KBM-7 (cell line): ENCODE data around the gene ZBTB7C.
A peak's percentile ranks its signal among the peaks of the same experiment; 100 is the strongest.

Source experiments
- DNase-seq: peaks from one replicate; pipeline ENCODE4 v3.0.0-alpha.2; 2015
- in situ Hi-C: fragments of 300-500 bp; cut with MboI; formaldehyde crosslinking; loops from 2 replicates; pipeline ENCODE4 v1.14.3; 2020; ENCODE audit warnings: low sequenced_read_pairs, low pct_unique_long_range_greater_than_20kb, mixed read lengths

Gene ZBTB7C

GRCh38 chr18:48049757-48050156 lies 359.4 kb downstream of the ZBTB7C start:
- in situ Hi-C loops: no loop called here
- DNase-seq: no peak

- DNase-seq: no peak
- in situ Hi-C loops: no loop called here
These were observed 360.9 kb downstream of the ZBTB7C start for GRCh38 chr18:48048251-48048650.

GRCh38 chr18:48046843-48047242 lies 362.3 kb downstream of the ZBTB7C start:
- in situ Hi-C loops: no loop called here
- no peak for DNase-seq

DNA sequence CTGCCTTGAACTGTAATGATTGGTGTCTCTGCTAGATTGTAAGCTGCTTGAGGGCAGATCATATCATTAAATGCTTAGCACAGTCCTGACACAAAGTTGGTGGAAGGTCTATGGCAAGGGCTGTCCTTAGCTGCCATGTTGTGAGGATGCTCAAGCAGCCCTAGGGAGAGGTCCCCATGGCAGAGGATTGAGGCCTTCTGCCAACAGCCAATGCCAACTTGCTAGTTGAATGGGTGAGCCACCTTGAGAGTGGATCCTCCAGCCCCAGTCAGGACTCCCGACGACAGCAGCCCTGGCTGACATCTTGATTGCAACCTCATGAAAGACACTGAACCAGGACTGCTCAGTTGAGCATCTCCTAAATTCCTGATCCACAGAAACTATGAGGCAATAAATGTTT lies 363.4 kb downstream of the ZBTB7C start:
- in situ Hi-C loops: no loop called here
- no peak for DNase-seq

- in situ Hi-C loops: no loop called here
- DNase-seq: no peak
These were observed 364.2 kb downstream of the ZBTB7C start for GRCh38 chr18:48044944-48045343.

DNA sequence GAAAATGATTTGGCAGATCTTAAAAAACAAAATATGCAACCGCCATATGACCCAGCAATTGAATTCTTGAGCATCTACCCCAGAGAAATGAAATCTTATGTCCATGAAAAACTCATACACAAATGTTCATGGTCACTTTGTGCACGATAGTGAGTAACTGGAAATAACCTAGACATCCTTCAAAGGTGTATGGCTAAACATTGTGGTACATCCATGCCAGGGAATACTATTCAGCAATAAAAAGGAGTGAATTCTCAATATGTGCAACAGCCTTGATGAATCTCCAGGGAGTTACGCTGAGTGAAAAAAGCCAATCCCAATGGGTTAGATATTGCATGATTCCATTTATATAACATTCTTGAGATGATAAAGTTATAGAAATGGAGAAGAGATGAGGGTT lies 366.0 kb downstream of the ZBTB7C start:
- DNase-seq: no peak
- in situ Hi-C loops: no loop called here

- in situ Hi-C loops: no loop called here
- DNase-seq: no peak
These were observed 366.8 kb downstream of the ZBTB7C start for GRCh38 chr18:48042431-48042830.

GRCh38 chr18:48040457-48041110 lies 368.6 kb downstream of the ZBTB7C start:
- in situ Hi-C loops: no loop called here
- no peak for DNase-seq

GRCh38 chr18:48039769-48040215 lies 369.4 kb downstream of the ZBTB7C start:
- in situ Hi-C loops: loop anchor here (10.0 kb wide), 1 partner anchor 405 kb away; no protein-coding TSS in a partner anchor
- DNase-seq: no peak

GRCh38 chr18:48038636-48039035 lies 370.5 kb downstream of the ZBTB7C start:
- in situ Hi-C loops: loop anchor here (10.0 kb wide), 1 partner anchor 406 kb away; no protein-coding TSS in a partner anchor

DNA sequence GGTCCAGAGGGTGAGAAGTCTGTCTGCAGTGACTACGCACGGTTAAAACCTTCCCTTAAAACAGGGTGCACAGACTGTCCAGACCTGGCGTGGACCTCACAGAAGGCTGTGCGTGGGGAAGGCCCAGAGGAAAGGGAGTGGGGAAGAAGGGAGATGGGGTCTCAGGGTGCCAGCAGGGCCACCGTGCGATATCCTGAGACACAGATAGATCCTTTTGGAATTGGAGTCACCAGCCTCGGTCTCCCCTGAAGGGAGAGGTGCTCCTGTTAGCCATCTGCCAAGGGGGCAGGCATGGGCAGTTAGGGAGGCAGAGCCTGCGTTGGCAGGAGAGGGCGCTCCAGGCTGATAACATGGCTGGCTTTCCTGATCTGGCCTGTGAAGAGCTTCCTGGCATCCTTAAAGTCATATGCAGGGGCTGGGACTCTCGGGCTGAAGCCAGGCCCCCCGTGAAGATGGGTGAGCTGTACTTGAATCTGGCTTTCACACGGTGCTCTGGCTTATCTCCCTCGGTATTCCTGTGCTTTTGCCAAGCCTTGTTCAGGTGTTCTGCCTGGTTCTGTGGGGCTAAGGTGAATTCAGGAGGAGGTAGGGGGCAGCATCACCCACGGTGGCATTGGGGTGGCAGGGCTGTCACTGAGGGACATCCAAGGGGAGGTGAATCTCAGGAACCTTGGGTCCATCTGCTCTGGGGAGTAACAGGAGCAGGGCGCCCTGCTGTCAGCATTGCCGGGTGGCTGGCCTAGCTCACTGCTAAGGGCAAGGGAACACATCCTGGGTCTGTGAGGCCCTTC lies 371.5 kb downstream of the ZBTB7C start:
- peak; percentile 56 for DNase-seq
- in situ Hi-C loops: loop anchor here (10.0 kb wide), 1 partner anchor 407 kb away; no protein-coding TSS in a partner anchor

More at GRCh38 chr18:48038636-48039035, 370.5 kb downstream of the ZBTB7C start:
- no peak for DNase-seq

GRCh38 chr18:48036641-48037421 lies 372.4 kb downstream of the ZBTB7C start:
- in situ Hi-C loops: loop anchor here (10.0 kb wide), 1 partner anchor 408 kb away; no protein-coding TSS in a partner anchor
- no peak for DNase-seq

DNA sequence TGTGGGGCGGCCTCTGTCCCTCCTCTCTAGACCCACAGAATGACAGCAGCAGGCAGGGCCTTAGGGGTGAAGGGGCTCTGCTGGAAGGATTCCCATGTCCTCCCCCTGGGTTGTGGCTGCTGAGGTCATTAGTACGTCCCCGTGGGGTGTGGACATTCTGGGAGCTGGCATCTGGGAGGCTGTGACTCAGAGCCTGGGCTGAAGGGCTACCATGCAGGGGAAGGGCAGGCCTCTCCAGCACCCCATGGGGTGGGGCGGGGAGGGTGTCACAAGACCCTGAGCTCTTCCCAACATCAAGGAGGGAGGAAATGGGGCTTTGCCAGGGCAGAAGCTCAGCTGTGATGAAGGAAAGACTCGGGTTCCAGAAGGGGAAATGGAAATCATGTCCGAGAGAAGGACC lies 373.0 kb downstream of the ZBTB7C start:
- no peak for DNase-seq
- in situ Hi-C loops: loop anchor here (10.0 kb wide), 1 partner anchor 409 kb away; no protein-coding TSS in a partner anchor

DNA sequence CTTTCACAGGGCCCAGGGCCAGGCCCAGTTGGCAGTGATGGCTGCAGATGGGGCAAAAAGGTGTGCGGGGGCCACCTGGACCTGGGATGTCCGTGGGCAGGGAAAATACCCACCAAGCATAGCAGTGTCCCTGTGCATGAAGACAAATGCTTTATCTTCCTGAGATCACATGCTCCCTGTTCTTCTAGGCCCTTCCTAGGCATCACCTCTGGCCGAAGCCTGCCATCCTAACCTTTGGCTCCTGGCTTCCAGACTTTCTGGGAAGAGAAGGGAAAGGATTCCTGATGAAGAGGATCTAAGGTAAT lies 373.7 kb downstream of the ZBTB7C start:
- DNase-seq: no peak
- in situ Hi-C loops: loop anchor here (10.0 kb wide), 1 partner anchor 409 kb away; no protein-coding TSS in a partner anchor

DNA sequence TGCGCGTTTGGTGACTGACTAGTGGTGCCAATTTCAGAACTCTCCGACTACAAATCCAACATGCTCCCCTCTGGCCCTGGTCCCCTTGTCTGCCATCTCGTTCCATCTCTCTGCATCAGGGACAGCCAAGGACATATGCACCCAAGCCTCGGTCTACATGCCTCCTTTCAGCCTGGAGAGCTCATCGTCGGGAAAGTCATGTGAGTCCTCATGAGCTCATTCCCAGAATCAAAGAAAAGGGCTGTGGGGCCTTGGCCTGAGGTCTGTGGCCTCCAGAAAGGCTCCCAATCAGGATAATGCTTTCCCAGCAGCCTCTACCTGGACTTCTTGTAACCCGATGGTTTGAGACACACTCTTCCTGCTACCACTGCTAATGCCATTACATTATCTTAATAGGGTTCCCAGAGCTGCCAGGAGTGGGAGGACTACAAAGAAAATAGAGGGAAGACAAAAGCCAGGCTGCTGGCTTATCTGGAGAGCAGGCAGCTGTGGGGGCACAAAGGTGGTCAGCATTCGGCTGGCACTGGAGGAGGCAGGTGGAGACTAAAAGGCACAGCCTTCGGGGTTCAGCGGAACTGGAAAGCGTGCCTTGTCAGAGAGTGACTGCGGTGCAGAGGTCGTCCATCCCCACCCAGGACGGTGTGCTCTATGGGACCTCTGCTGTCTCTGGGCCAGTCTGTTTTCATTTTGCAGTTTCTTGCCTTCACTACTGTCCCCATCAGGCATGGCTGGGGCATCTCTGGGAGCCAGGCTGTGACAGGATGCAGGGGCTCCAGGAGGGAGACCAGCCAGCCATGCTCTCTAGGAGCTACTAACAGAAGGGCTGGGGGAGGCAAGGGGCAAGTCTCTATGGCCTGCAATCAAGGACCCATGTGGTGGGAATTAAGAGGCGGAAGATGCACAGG lies 374.3 kb downstream of the ZBTB7C start:
- in situ Hi-C loops: loop anchor here (10.0 kb wide), 1 partner anchor 410 kb away; no protein-coding TSS in a partner anchor
- no peak for DNase-seq

DNA sequence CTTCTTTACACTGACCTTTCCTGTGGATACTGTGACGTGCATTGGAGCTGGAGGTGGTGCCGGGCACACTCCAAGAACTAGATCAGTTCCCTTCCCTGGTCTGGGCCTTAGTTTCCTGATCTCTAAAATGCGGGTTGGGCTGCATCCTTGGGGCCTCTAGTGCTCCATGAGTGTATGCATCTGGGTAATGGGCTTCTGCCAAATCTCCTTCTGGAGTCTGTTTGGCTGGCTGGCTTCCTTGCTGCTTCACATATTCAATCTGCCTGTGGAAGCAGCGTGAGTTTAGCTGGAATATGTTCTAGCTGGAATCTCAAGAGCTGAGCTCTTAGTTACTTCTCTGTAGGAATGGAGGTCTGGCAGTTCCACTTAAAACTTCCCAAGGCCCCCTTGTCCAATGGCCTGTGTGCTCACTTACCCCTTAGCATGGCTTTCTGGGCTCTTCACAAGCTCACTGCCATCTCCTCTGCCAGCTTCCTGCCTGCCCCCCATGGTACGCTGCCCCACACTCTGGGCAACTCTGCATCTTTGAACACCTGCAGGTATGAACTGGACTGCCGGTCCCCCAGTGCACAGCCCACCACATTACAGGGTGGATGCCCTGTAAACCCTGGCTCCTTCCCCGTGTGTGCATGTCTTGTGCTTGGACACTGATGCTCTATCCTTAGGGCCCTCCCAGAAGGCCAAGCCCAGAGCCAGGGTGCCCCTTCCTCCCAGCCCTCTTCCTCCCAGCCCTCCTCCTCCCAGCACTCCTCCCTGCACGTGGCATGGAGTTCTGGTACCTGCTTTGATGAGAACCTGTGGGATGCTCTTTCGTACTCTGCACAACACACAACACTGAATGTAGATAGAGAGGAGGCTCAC lies 375.2 kb downstream of the ZBTB7C start:
- in situ Hi-C loops: loop anchor here (10.0 kb wide), 1 partner anchor 411 kb away; no protein-coding TSS in a partner anchor
- DNase-seq: no peak

DNA sequence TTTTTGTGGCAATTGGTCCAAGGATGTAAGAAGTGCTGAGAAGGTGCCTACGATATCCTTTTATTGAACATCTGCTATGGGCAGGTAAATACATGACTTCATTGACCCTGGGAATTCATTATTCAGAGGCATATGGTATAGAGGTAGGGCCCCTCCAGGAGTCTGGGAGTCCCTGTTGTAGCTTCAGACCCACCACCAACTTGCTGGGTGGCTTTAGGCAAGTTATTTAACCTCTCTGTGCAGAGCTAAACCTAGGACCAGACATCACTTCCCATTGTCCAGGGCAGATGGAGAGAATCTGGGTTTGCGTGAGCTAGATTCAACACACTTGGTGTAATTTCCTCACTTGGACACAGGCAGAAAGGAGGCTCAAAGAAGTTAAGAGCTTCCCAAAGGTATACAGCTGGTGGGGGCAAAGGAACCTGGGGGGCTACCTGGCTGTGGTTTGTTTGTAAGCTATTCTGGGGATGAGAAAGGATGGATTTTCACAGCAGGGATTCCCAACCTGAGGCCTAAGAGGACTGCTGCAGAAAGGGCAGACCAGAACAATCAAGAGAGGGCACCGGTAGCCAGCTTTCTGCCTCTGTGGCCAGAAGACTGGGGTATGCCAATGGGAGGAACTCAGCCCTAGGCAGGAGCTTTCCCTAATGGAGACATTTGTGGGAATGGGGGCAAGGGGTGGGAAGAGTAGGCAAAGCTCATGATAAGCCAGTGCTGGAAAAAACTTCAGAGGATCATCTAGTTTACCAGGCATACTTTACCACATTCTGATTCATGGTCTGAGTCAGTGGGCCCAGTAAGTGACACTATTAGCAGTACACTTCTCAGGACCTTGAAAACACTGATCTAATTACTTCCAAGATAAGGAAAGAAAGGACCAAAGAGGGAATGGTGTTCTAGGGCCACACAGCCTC lies 376.1 kb downstream of the ZBTB7C start:
- no peak for DNase-seq
- in situ Hi-C loops: loop anchor here (10.0 kb wide), 1 partner anchor 412 kb away; no protein-coding TSS in a partner anchor
